GM18951 (cell line): ENCODE measurements around the gene KRT81.
"Not testable (repeated sequence)": the region's sequence is repeated elsewhere in the genome, so short reads cannot be mapped to it uniquely, and the experiment has no call there.

Source experiments
- POLR2A ChIP-seq: IDR thresholded peaks from 4 replicates; pipeline ENCODE4 v1.6.1; 2011; ENCODE audit warnings: mild to moderate bottlenecking; ENCODE audit not compliant: insufficient read length, insufficient read depth; ENCODE audit errors: extremely low read depth
- in situ Hi-C: fragments of 300-500 bp; cut with MboI; formaldehyde crosslinking; loops from one replicate; pipeline ENCODE4 v1.12.0; 2022; ENCODE audit warnings: low sequenced_read_pairs, mixed read lengths, inconsistent platforms; ENCODE audit not compliant: unreplicated experiment

KRT81 gene

GRCh38 chr12:52295663-52296062, 4.3 kb upstream of the KRT81 start:
- in situ Hi-C loops, result no loop called here
- TF ChIP-seq POLR2A, result no peak

- in situ Hi-C loops, result no loop called here
These were observed 3.5 kb upstream of the KRT81 start for GRCh38 chr12:52294803-52295202.

GRCh38 chr12:52293926-52294325, 2.6 kb upstream of the KRT81 start:
- TF ChIP-seq POLR2A, result no peak
- in situ Hi-C loops, result no loop called here

More at GRCh38 chr12:52294803-52295202, 3.5 kb upstream of the KRT81 start:
- no peak for TF ChIP-seq POLR2A

GRCh38 chr12:52290483-52291134, 725 bp downstream of the KRT81 start:
- in situ Hi-C loops, result not testable (repeated sequence)

GRCh38 chr12:52287816-52288805, 3.2 kb downstream of the KRT81 start:
- in situ Hi-C loops, result not testable (repeated sequence)

- in situ Hi-C loops, result not testable (repeated sequence)
These were observed 4.2 kb downstream of the KRT81 start for GRCh38 chr12:52286857-52287785.

- no peak for TF ChIP-seq POLR2A
- in situ Hi-C loops, result no loop called here
These were observed 5.3 kb downstream of the KRT81 start for GRCh38 chr12:52285851-52286530.

GRCh38 chr12:52285172-52285745, 6.1 kb downstream of the KRT81 start:
- in situ Hi-C loops, result no loop called here
- no peak for TF ChIP-seq POLR2A

GRCh38 chr12:52284562-52285171, 6.7 kb downstream of the KRT81 start:
- in situ Hi-C loops, result no loop called here
- no peak for TF ChIP-seq POLR2A

GRCh38 chr12:52280796-52281560, 10.4 kb downstream of the KRT81 start:
- TF ChIP-seq POLR2A, result no peak
- in situ Hi-C loops, result no loop called here

- in situ Hi-C loops, result no loop called here
These were observed 11.0 kb downstream of the KRT81 start for GRCh38 chr12:52280319-52280795.

More at GRCh38 chr12:52280319-52280795, 11.0 kb downstream of the KRT81 start:
- TF ChIP-seq POLR2A, result no peak
